ENCODE measurements around the gene CNNM4.

DNA sequence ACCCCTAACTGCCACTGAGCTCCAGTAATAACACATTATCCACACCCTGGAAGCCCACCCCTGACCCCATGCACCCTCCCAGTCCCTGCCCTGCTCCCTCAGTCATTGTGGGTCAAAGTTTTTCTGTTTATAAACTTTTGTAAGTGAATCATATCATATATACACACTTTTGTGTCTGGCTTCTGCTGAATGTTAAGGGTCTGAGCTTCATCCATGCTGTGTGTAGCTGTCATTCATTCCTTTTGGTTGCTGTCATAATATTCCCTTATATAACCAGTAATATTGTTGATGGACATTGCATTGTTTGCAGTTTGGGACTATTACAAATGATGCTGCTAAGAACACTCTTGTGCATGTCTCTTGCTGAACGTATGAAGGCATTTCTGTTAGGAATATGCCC lies 14.5 kb downstream of the CNNM4 start:
- TF ChIP-seq EZH2 (IDR thresholded peaks at IDR 0.05; ENCODE audit: insufficient read depth, low read length), result no peak
- TF ChIP-seq, protein P1, sequence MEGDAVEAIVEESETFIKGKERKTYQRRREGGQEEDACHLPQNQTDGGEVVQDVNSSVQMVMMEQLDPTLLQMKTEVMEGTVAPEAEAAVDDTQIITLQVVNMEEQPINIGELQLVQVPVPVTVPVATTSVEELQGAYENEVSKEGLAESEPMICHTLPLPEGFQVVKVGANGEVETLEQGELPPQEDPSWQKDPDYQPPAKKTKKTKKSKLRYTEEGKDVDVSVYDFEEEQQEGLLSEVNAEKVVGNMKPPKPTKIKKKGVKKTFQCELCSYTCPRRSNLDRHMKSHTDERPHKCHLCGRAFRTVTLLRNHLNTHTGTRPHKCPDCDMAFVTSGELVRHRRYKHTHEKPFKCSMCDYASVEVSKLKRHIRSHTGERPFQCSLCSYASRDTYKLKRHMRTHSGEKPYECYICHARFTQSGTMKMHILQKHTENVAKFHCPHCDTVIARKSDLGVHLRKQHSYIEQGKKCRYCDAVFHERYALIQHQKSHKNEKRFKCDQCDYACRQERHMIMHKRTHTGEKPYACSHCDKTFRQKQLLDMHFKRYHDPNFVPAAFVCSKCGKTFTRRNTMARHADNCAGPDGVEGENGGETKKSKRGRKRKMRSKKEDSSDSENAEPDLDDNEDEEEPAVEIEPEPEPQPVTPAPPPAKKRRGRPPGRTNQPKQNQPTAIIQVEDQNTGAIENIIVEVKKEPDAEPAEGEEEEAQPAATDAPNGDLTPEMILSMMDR (IDR thresholded peaks at IDR 0.05; ENCODE audit: insufficient read depth, low read depth, low read length), result no peak
